Ascending aorta (tissue), 2 donors: ENCODE measurements around the gene MYOZ2. TPM values are rescaled to one million over a fixed set of nuclear protein-coding genes. Genes with fewer than 3 reads are reported as not detected.
A peak's percentile ranks its signal among the peaks of the same experiment; 100 is the strongest.

Experiments used
- DNase-seq, 2 donors: peaks; one replicate each; pipeline ENCODE4 v3.0.0-alpha.2; 2019; ENCODE audit warnings: low spot score in 2 of 2
- H3K27ac ChIP-seq, 2 donors: fragments of 200-600 bp; sonication (generic); one replicate each; pipeline ENCODE4 v1.5.1; 2016 to 2017; ENCODE audit warnings: mild to moderate bottlenecking in 1 of 2
- H3K27me3 ChIP-seq: fragments of 200-600 bp; sonication (generic); one replicate; pipeline ENCODE4 v1.5.1; 2017
- H3K36me3 ChIP-seq, 2 donors: fragments of 200-600 bp; sonication (generic); one replicate each; pipeline ENCODE4 v1.5.1; 2016
- H3K4me1 ChIP-seq, 2 donors: fragments of 200-600 bp; sonication (generic); one replicate each; pipeline ENCODE4 v1.5.1; 2016 to 2017; ENCODE audit warnings: mild to moderate bottlenecking in 1 of 2
- H3K4me3 ChIP-seq, 2 donors: fragments of 200-600 bp; sonication (generic); one replicate each; pipeline ENCODE4 v1.5.1; 2016 to 2017; ENCODE audit warnings: mild to moderate bottlenecking in 1 of 2
- H3K9me3 ChIP-seq, 2 donors: fragments of 200-600 bp; sonication (generic); one replicate each; pipeline ENCODE4 v1.5.1; 2016
- CTCF ChIP-seq, 3 experiments: fragments of 200-600 bp in 2 of 3; fragments of 450-650 bp in 1 of 3; sonication (generic) in 2 of 3; IDR thresholded peaks; one replicate each; pipeline ENCODE4 v1.5.1; 2016 to 2019; ENCODE audit warnings: antibody characterized with exemption in 3 of 3, mild to moderate bottlenecking in 1 of 3, moderate library complexity in 1 of 3
- intact Hi-C: fragments of 100-400 bp; cut with DNase I; formaldehyde crosslinking; loops from one replicate; pipeline ENCODE4 v1.15.1; 2023
- total RNA-seq: library from RNA; depleted of rRNA; stranded (reverse); fragments of >200 nt; gene quantifications from one replicate; pipeline ENCODE4 v1.1.0, GENCODE V29; 2016

Gene MYOZ2
- total RNA-seq, 1 donor from 2014 or later: 3.5 TPM

GRCh38 chr4:119128148-119128547 lies 7.5 kb upstream of the MYOZ2 start:
- Histone ChIP-seq H3K4me3 (no peak overlapping the region), H3K36me3 (no peaks in the 10 kb centered on the region), H3K9me3 (no peaks in the 10 kb centered on the region), H3K27me3 (no peaks in the 10 kb centered on the region), H3K27ac (no peak overlapping the region), H3K4me1 (peaks cover 6 to 25% of the 10 kb centered on the region in 2 donors)
- DNase-seq: no peak
- intact Hi-C loops: no loop called here
- no peak for TF ChIP-seq CTCF (IDR thresholded peaks at IDR 0.05)

GRCh38 chr4:119130365-119131065 lies 5.1 kb upstream of the MYOZ2 start:
- Histone ChIP-seq H3K36me3 (no peaks in the 10 kb centered on the region), H3K27me3 (no peaks in the 10 kb centered on the region), H3K4me3 (no peak overlapping the region), H3K4me1 (peaks cover 6 to 33% of the 10 kb centered on the region in 2 donors), H3K9me3 (no peaks in the 10 kb centered on the region), H3K27ac (peak overlapping the region; percentile 72 to 85)
- intact Hi-C loops: loop anchor here (2.0 kb wide), 1 partner anchor 18 kb away; no protein-coding TSS in a partner anchor
- no peak for DNase-seq
- no peak for TF ChIP-seq CTCF (IDR thresholded peaks at IDR 0.05)

GRCh38 chr4:119131164-119131563 lies 4.5 kb upstream of the MYOZ2 start:
- H3K27ac ChIP-seq: peak overlapping the region; percentile 72 to 85
- intact Hi-C loops: loop anchor here (2.0 kb wide), 1 partner anchor 18 kb away; no protein-coding TSS in a partner anchor

GRCh38 chr4:119132306-119132705 lies 3.3 kb upstream of the MYOZ2 start:
- Histone ChIP-seq H3K36me3 (no peaks in the 10 kb centered on the region), H3K27ac (peak overlapping the region; percentile 72 to 85), H3K9me3 (no peaks in the 10 kb centered on the region), H3K4me1 (peaks cover 6 to 39% of the 10 kb centered on the region in 2 donors), H3K27me3 (no peaks in the 10 kb centered on the region), H3K4me3 (no peak overlapping the region)
- DNase-seq: no peak
- no peak for TF ChIP-seq CTCF (IDR thresholded peaks at IDR 0.05)
- intact Hi-C loops: no loop called here

More at GRCh38 chr4:119131164-119131563, 4.5 kb upstream of the MYOZ2 start:
- Histone ChIP-seq H3K4me1 (peaks cover 6 to 38% of the 10 kb centered on the region in 2 donors), H3K36me3 (no peaks in the 10 kb centered on the region), H3K27me3 (no peaks in the 10 kb centered on the region), H3K9me3 (no peaks in the 10 kb centered on the region), H3K4me3 (no peak overlapping the region)
- TF ChIP-seq CTCF (IDR thresholded peaks at IDR 0.05): no peak
- no peak for DNase-seq

- H3K4me3 ChIP-seq: peak overlapping the region in 1 of 2 donors; percentile 37
- H3K36me3 ChIP-seq: no peaks in the 10 kb centered on the region
- H3K4me1 ChIP-seq: peaks cover under 1 to 41% of the 10 kb centered on the region in 2 donors
- intact Hi-C loops: loop anchor here (5.0 kb wide), 4 partner anchors 34 to 154 kb away; partner anchors contain the start of gene USP53
- no peak for TF ChIP-seq CTCF (IDR thresholded peaks at IDR 0.05)
- DNase-seq: no peak
- no peaks in the 10 kb centered on the region for H3K27me3 ChIP-seq
- H3K27ac ChIP-seq: peak overlapping the region; percentile 77 to 78
- no peaks in the 10 kb centered on the region for H3K9me3 ChIP-seq
These were observed 914 bp downstream of the MYOZ2 start for GRCh38 chr4:119136546-119136945.
